ENCODE measurements around the gene MTERF2. TPM values are rescaled to one million over a fixed set of nuclear protein-coding genes. Genes with fewer than 3 reads are reported as not detected.

Gene MTERF2
- total RNA-seq, 1 donor from 2014 or later, result 2.8 TPM

- no peak for ATAC-seq
Measured at GRCh38 chr12:106986135-106986534, 811 bp downstream of the MTERF2 start.

GRCh38 chr12:106985479-106985878 is 1.5 kb downstream of the MTERF2 start:
- ATAC-seq, result no peak

- ATAC-seq, result no peak
Measured at GRCh38 chr12:106984588-106985137, 2.3 kb downstream of the MTERF2 start.

- ATAC-seq, result no peak
Measured at GRCh38 chr12:106982229-106982628, 4.7 kb downstream of the MTERF2 start.

GRCh38 chr12:106981788-106982187 is 5.2 kb downstream of the MTERF2 start:
- no peak for ATAC-seq

GRCh38 chr12:106980944-106981343 is 6.0 kb downstream of the MTERF2 start:
- no peak for ATAC-seq

- no peak for ATAC-seq
Measured at GRCh38 chr12:106978035-106978800, 8.7 kb downstream of the MTERF2 start.

- no peak for ATAC-seq
Measured at GRCh38 chr12:106976668-106977067, 10.3 kb downstream of the MTERF2 start.

- ATAC-seq, result no peak
Measured at GRCh38 chr12:106975993-106976658, 10.8 kb downstream of the MTERF2 start.

GRCh38 chr12:106975098-106975497 is 11.8 kb downstream of the MTERF2 start:
- ATAC-seq, result no peak

- no peak for ATAC-seq
Measured at GRCh38 chr12:106974511-106974910, 12.4 kb downstream of the MTERF2 start.

- no peak for ATAC-seq
Measured at GRCh38 chr12:106973545-106973944, 13.4 kb downstream of the MTERF2 start.

GRCh38 chr12:106971065-106971464 is 15.9 kb downstream of the MTERF2 start:
- ATAC-seq, result no peak

- no peak for ATAC-seq
Measured at GRCh38 chr12:106964526-106964925, 22.4 kb downstream of the MTERF2 start.

GRCh38 chr12:106962286-106962685 is 24.7 kb downstream of the MTERF2 start:
- ATAC-seq, result no peak

GRCh38 chr12:106960443-106960842 is 26.5 kb downstream of the MTERF2 start:
- ATAC-seq, result no peak

GRCh38 chr12:106957583-106957982 is 29.4 kb downstream of the MTERF2 start:
- ATAC-seq, result no peak

GRCh38 chr12:106956048-106956578 is 30.8 kb downstream of the MTERF2 start:
- peak; percentile 54 for ATAC-seq

- ATAC-seq, result peak; percentile 92
Measured at GRCh38 chr12:106955377-106956047, 31.4 kb downstream of the MTERF2 start, which contains the start of gene TMEM263. Gene TMEM263 (plus strand): TSS chr12:106955907. CDS start chr12:106967117, 11,210 bp downstream.

GRCh38 chr12:106954462-106955376 is 32.2 kb downstream of the MTERF2 start:
- ATAC-seq, result peak; percentile 27

GRCh38 chr12:106953352-106954250 is 33.3 kb downstream of the MTERF2 start:
- no peak for ATAC-seq

Data from esophagus mucosa (tissue), 1 donor.